Frontal cortex (tissue), 4 donors: Measurements from ENCODE around the gene TCEAL9. TPM values are rescaled to one million over a fixed set of nuclear protein-coding genes. Genes with fewer than 3 reads are reported as not detected.
A peak's percentile ranks its signal among the peaks of the same experiment; 100 is the strongest.
"Not testable (repeated sequence)": the region's sequence is repeated elsewhere in the genome, so short reads cannot be mapped to it uniquely, and the experiment has no call there.

Experiments used
- DNase-seq, 2 donors: peaks; one replicate each; pipeline ENCODE4 v3.0.0; 2012; ENCODE audit warnings: low spot score in 2 of 2
- FAIRE-seq: peaks from 2 replicates; lab custom pipeline; 2012; peaks lifted over from hg19 to GRCh38; lab: Jason Lieb, UNC
- total RNA-seq: library from RNA; depleted of rRNA; stranded (reverse); fragments of >200 nt; gene quantifications from one replicate; pipeline ENCODE4 v1.2.3, GENCODE V29; 2014
- donor health status: control.
- donor health status: control.
- donor health status: control.

Gene TCEAL9
- total RNA-seq, 1 donor from 2014 or later: 27.7 TPM

- FAIRE-seq: no peak
- DNase-seq: no peak
Measured at GRCh38 chrX:103369479-103369878, 13.2 kb downstream of the TCEAL9 start.

GRCh38 chrX:103372886-103373285 lies 16.6 kb downstream of the TCEAL9 start:
- DNase-seq (no peak), FAIRE-seq (no peak)

GRCh38 chrX:103373581-103373980 lies 17.3 kb downstream of the TCEAL9 start:
- no peak for FAIRE-seq

GRCh38 chrX:103376118-103376978 lies 20.0 kb downstream of the TCEAL9 start, which contains the start of gene BEX3:
Gene BEX3 (plus strand): TSS chrX:103376538. CDS start chrX:103377522, 984 bp downstream.
- DNase-seq (peak; percentile 64 to 66), FAIRE-seq (no peak)

More at GRCh38 chrX:103373581-103373980, 17.3 kb downstream of the TCEAL9 start:
- DNase-seq: no peak

GRCh38 chrX:103376979-103377324 lies 20.6 kb downstream of the TCEAL9 start:
- DNase-seq: peak; percentile 2 to 25
- FAIRE-seq: no peak

GRCh38 chrX:103378990-103379389 lies 22.7 kb downstream of the TCEAL9 start:
- FAIRE-seq (no peak), DNase-seq (no peak)

GRCh38 chrX:103382877-103383276 lies 26.6 kb downstream of the TCEAL9 start:
- DNase-seq (no peak), FAIRE-seq (no peak)

- FAIRE-seq: no peak
- no peak for DNase-seq
Measured at GRCh38 chrX:103384672-103385071, 28.4 kb downstream of the TCEAL9 start.

- DNase-seq, FAIRE-seq: not testable (repeated sequence)
Measured at GRCh38 chrX:103385283-103385830, 29.1 kb downstream of the TCEAL9 start.

GRCh38 chrX:103386332-103386731 lies 30.0 kb downstream of the TCEAL9 start:
- no peak for FAIRE-seq

GRCh38 chrX:103393487-103393886 lies 37.2 kb downstream of the TCEAL9 start:
- FAIRE-seq (no peak), DNase-seq (no peak)

More at GRCh38 chrX:103386332-103386731, 30.0 kb downstream of the TCEAL9 start:
- no peak for DNase-seq

GRCh38 chrX:103396186-103396585 lies 39.9 kb downstream of the TCEAL9 start:
- FAIRE-seq (no peak), DNase-seq (no peak)

- no peak for DNase-seq
- no peak for FAIRE-seq
Measured at GRCh38 chrX:103396660-103397059, 40.4 kb downstream of the TCEAL9 start.

- FAIRE-seq (no peak), DNase-seq (no peak)
Measured at GRCh38 chrX:103397707-103398106, 41.4 kb downstream of the TCEAL9 start.

- DNase-seq (no peak), FAIRE-seq (no peak)
Measured at GRCh38 chrX:103398421-103398864, 42.1 kb downstream of the TCEAL9 start.

- DNase-seq: no peak
Measured at GRCh38 chrX:103399744-103400143, 43.4 kb downstream of the TCEAL9 start.

GRCh38 chrX:103400931-103401330 lies 44.6 kb downstream of the TCEAL9 start:
- DNase-seq (no peak), FAIRE-seq (no peak)

More at GRCh38 chrX:103399744-103400143, 43.4 kb downstream of the TCEAL9 start:
- FAIRE-seq: no peak

GRCh38 chrX:103404231-103405008 lies 48.1 kb downstream of the TCEAL9 start:
- DNase-seq (peak in 1 of 2 donors; percentile 31), FAIRE-seq (no peak)

- DNase-seq (no peak), FAIRE-seq (no peak)
Measured at GRCh38 chrX:103405009-103405333, 48.7 kb downstream of the TCEAL9 start.

- no peak for DNase-seq
- no peak for FAIRE-seq
Measured at GRCh38 chrX:103406256-103406655, 50.0 kb downstream of the TCEAL9 start.

- FAIRE-seq: no peak
- DNase-seq: no peak
Measured at GRCh38 chrX:103407776-103408175, 51.5 kb downstream of the TCEAL9 start.
